SIG-M5 treated with dmso at 0.1 percent for 504 hours (cell line): ENCODE data around the gene HLX.

Source experiments
- DNase-seq: peaks from one replicate; lab custom pipeline; 2025; ENCODE audit not compliant: unreplicated experiment; lab: John Stamatoyannopoulos, UW

Gene HLX

DNA sequence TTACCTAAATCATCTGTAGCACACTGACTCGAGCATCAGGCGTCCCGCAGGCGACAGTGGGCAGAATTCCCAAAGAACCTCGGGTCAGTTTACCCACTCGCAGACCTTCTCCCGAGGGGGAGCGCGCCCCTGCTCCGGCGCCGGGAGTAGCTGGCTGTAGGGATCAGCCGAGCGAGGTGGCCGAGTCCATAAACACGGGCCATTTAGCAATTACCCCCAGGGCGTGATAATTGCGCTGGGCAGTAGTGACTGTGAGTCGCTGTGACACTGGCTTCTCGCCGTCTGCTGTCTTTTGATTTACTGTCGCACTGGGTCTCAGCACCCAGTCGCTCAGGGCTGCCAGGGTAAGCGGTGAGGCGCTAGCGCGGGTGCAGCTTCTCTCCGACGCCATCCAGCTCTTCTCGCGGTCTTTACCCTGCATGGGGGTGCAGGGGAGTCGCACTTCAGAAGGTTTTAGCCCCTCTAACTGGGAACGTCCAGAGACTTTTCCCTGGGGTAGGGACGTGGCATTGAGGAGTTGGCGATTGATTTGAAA lies 16.2 kb downstream of the HLX start:
- no peak for DNase-seq

DNA sequence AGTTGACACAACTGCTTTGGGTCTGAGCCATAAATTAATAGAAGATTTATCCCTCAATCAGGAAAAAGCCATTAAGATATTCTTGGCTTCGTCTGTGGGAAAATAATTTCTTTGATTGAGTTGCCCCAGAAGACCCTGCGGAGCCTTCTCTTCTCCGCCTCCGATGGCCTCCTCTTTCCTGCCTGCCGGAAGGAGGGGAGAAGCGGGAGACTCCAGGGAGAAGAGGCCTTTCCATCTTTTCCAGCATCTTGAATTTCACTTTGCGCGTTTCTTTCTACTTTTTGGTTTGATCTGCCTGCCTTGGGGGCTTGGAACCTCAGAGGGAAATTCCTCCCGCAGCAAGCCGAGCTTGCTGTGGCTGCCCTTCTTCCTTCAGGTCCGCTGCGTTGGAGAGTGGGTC lies 16.8 kb downstream of the HLX start:
- DNase-seq: no peak

DNA sequence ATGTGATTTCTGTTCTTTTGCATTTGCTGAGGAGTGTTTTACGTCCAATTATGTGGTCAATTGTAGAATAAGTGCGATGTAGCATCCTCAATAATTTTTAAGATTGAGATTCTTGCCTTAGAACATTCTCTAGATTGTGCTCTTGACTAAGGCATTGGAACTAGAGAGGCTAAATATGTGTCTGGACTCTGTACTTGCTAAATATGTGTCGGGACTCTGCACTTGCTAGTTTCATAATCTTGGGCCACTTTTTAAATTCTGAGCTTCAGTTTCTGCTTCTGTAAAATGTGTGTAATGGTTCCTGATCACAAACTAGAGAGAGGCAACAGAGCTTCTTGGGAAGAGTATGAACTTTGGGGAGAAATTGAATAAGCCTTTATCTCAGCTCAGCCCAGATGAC lies 21.6 kb downstream of the HLX start:
- DNase-seq: no peak

DNA sequence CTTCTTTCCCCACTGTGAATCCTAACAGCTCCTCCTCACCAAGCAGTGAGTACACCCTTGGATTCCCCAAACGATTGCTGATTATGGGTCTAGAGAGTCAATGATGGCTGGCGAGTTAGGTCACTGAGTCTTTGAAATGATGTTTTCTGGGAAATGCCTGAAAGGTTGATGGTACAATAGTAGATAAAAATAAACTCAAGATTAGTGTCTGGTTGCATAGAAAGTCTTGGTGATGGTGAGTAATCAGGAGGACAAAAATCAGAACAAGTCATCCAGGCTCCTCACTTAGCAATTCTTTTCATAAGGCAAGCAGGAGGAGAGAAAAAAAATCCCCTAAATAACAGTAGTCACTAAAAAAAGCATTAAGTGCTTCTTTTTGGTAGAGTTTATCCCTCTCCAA lies 22.6 kb downstream of the HLX start:
- DNase-seq: no peak

DNA sequence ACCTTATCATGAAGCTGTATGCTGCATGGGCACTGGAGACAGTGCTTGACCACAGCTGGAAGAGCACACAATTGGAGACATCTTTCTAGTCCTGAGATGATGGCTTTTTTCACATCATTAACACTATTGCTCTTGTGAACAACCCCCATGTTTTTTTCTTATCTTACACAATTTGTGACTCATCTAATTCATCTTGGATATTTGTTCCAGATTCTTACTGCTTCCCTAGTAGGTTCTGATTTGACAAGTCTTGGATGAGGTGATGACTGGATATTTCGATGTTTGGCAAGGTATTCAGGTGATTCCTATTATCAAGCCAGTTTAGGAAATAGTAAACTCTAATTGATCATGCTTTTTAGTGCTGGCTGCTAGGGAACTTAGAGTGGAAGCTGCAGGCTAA lies 23.7 kb downstream of the HLX start:
- no peak for DNase-seq

DNA sequence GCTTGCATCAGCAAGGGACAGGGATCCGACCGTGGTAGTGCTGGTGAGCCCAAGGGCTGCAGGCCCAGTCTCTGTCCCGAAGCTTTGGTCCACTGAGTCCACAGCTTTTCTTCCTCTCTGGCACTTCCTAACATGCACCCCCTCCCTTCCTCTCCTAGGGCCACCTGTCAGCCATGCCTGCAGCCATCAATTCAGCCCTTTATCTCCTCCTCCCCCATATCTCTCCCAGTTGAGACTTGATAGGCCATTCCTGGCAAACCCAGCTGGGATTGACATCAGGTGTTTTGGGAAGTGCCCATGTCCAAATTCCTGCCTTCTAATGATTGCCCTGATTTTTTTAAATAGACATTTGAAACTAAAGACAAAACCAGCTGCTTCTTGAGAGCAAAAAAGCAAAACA lies 25.6 kb downstream of the HLX start:
- no peak for DNase-seq

DNA sequence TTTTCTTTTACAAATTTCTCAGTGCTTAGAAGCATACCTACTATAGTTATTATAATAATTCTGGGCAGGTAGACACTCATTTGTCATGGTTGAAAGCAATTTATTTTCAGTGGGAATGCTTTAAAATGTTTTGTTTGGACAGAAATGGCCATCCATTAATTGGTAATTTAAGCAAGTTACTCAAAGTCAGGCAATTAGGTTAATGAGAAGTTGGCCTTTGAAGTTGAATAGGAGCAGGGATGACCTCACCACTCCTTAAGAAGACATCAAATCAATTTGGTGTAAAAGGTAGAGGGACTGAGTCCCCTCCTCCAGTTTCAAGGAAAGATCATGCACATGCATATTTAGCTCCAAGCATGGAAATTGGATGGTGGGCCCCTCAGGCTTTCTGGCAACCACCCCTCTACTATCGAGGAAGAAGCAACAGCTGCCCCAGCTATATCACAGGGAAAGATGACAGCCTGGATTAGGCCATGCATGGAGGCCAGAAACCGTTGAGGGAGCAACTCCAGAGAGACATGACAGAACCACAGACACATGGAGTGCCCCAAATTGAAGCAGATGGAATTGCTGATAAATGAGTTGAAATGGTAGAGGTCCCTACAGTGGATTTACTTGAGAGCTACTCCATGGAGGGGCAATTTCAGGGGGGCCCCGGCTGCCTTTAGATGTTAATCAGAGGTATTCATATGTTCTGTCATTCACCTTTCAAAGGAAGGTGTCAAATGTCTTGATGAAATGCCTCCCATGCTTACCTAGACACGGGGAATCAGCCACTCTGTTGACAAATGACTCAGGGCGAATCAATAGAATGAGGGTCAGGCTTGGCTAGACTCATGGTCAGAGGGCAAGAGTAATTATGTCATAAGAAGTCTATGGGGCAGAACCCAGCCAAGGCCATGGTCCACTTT lies 26.7 kb downstream of the HLX start:
- no peak for DNase-seq

DNA sequence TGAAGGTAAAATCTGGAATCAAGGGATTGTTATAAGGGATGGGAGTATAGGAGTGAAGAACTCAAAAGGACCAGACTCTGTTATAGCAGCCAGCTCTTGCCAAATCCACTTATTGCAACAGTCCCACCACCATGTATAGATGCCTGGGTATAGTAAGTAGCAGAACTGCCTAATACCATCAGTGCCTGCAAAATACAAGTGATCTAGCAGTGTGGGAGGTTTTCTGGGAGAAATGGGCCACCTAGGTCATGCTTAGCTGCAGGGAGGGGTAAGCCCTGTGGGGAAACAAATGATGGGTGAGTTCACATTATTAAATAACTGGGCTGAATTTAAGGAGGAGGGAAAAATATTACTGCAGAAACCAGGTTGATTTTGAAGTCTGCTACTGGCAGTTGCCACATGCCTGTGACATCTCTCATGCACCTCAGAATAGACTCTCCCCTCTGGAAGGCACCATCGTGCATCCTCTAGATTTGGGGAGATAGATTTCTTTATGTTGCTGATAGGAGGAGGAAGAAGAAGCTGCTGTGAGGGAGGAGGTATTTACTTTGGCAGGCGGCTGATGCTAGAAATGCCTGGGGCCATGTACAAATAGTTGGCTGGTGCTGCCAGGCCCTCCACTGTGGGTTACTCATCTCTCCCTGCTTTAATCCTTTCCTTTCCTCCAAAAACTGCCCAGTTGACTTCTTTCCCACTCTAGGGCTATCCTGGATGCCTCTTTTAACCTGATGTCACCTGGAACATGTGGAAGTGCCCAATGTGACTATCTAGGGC lies 27.5 kb downstream of the HLX start:
- peak; percentile 44 for DNase-seq

DNA sequence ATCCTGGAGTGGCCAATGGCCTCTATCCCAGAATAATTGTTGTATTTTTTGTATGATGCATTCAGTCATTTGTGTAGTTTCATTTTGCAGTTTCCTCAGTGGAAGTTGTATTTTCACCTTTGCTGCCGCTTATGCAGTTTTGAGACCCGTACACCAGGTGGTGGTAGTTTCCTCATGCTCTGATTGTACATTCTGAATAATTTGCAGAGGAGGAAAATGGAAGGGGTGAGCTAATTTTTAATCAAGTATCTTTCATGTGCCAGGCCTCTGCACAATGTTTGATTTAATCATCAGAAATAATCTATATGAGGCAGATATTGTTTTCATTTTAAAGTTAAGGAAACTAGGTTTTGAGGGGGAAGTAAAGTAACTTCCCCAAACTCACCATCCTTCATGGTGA lies 29.5 kb downstream of the HLX start:
- peak; percentile 22 for DNase-seq

DNA sequence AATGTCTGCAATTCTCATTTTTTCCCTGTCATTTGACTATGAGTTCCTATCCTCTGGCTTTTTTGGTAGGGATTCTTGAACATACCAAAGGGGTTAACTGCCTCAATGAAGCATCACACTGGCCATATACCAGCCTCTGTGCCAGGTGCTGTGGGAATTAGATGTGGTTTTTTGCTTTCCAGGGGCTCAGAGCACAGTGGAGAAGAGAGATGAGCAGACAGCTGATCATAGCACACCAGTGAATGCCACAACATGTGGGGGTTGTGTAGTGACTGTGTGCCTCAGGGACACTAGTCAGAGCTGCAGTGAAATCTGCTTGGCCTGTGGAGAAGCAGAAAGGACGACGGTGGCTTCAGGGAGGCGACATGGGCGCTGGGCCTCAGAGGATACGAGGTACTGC lies 30.8 kb downstream of the HLX start:
- no peak for DNase-seq

DNA sequence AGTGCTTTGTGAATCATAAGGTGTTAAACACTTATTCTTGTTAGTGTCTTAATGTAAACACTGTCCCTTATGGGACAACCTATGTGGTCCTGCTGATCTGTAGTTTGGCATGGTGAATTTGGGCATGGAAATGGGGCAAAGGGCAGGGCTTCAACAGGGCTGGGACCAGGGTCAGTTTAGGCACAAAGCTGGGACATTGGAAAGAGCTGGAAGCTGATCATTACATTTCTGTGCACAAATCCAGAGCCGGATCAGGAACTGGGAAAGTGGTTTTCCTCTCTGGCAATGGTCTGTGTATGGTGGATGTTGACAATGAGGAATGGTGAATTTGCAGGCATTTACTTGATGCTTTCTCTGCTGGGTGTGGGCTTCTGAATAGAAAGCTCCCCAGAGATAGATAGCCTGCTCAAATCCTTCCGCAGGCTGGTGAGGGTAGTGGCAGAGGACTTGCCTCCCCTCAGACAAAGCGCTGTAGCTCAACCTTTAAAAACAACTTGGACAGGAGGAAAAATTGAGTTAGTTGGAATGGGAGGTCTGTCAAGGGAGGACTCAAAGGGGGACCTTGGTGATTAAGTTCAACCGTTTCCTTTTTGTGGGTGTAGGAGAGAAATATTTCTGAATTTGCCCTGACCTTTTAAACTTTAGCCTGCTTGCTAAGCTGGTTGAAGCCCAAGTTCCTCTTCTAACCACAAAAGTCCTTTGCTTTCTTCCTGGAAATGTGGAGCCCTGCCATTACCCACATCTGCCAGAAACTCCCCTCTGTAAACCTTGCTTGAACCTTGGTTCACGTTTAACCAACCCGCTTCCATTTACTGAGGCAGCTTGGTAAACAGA lies 35.3 kb downstream of the HLX start:
- peak; percentile 93 for DNase-seq

DNA sequence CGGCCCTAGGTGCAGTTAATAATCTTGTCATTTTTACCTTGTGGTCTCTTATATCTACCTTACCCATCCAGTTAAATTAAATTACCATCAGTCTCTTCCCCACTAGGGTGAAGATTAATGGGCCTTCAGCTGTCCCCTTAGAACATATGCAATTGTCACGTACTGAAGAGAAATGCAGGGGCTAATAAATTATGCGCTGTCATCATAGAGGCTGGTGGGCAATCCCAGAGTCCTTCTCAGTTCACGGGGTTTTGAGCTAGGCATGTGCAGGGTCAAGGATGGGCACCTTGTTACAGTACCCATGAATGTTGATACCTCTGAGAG lies 35.8 kb downstream of the HLX start:
- no peak for DNase-seq

DNA sequence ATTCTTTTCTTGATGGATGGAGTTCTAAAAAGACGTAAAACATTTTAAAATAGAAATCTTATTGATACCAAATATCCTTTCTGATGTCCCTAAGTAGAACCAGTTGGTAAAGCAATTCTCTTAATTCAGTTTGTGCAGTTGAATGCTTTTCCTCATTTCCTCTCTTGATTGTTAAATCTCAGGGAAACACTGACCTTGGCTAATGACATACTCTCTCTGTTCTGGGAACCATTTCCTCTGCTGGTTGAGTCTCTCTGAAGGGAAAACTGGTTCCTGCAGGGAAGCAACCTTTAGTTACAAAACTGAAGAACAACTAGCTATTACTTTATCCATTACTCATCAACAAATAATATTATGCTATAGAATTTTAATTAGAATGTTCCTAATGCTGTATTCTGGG lies 36.7 kb downstream of the HLX start:
- no peak for DNase-seq

DNA sequence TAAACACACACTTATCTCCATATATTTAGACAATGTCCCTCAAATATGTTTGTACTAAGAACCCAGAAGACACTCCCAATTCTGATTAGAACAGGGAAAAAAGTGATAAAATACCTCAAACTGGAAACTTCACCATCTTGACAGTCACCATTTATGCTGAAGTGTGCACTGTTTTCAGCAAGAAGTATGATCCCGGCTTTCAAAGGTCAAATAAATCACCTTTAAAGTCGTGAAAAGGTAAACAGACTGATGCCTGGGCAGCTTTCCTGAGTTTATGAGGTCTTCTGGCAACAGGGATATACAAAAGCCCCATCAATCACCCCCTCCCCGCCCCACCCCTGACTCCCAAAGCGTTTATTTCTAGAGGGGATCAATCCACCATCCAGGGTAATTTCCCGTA lies 37.9 kb downstream of the HLX start:
- DNase-seq: no peak

DNA sequence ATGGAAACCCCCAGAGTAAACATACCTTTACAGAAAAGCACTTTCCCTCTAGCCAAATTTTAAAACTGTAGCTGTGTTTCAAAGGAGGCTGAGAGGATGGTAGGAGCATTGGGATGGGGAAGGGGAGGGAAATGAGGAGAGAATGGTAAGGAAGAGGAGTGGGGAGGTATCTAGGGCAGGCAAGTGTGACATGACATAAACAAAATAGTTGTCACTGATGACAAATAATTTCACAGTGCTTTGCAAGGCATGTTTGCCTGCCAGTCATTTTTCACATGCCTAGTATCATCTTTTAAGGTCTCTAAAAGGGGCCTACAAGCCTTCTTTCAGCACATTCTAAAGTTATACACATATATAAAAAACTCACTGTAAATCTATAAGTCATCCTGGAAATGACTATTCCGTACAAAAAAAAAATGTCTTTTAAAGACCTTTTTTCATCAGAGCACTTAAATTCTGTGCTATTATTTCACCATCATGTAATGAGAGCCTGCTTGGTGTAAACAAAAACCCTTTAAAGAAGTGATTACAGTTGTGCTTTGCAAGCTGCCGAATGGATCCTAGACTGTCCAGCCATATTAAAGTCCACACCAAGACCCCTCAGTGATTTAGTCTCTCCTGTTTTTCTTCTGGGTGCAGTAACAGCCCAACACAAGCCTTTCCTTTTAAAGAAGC lies 38.4 kb downstream of the HLX start:
- no peak for DNase-seq

DNA sequence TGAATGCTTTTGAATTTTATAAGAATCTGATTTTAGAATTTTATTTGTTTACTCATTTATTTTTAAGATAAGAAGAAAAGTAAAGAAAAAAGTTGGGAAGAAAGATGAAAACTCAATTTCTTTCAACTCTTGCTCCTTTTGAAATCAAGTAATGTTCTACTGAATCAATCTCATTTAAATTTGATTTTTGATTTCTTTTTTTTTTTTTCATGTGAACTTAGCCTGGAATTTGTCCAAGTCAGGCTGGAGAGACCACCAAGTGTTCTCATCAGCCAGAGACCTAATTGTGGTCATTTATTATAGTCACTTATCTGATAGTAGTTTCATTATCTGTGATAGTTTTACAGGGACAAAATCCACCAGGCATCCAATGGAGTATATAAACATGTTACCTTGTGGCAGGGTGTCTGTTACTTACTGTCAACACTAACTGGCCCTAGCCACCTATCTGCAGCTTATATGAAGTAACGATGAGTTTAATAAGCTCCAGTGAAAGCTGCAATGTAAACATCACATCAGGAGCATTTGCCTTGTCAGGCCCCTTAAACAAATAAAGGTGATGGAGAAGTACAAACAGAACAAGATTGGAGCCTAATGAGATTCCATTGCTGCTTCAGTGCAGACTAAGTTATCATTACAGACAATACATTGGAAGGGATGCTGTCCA lies 39.2 kb downstream of the HLX start:
- no peak for DNase-seq

DNA sequence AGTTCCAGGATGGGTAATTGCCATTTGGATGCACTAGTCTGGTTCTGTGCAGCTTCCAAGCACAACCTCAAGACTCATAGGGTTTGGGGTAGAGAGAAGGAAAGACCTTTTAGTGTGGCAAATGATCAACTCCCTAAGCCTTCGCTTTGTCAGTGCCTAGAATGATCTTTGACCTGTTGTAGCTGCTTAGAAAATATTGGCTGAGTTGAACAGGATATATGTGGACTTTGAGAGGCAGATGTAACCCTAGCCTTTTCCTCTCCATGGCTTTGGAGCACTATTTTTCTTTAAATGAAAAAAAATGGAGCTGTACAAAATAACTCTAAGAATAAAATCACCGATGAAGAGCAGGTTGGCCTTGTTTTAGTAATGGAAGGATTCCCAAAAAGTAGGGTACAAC lies 41.7 kb downstream of the HLX start:
- no peak for DNase-seq

DNA sequence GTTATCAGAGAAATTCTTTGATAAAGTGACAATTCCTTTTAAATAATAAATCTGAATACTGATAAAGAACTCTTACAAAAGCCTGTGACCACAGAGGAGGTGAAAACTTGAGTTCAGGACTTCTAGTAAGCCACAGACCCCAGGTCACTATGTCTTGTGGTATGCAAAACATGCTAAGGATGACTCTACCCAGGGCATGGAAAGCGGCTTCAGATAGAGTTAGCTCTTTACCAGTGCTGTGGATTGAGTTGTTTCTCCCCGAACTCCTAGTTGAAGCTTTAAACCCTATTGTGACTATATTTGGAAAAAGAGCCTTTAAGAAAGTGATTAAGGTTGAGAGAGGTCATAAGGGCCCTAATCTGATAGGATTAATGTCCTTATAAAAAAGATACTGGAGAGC lies 42.3 kb downstream of the HLX start:
- DNase-seq: no peak

DNA sequence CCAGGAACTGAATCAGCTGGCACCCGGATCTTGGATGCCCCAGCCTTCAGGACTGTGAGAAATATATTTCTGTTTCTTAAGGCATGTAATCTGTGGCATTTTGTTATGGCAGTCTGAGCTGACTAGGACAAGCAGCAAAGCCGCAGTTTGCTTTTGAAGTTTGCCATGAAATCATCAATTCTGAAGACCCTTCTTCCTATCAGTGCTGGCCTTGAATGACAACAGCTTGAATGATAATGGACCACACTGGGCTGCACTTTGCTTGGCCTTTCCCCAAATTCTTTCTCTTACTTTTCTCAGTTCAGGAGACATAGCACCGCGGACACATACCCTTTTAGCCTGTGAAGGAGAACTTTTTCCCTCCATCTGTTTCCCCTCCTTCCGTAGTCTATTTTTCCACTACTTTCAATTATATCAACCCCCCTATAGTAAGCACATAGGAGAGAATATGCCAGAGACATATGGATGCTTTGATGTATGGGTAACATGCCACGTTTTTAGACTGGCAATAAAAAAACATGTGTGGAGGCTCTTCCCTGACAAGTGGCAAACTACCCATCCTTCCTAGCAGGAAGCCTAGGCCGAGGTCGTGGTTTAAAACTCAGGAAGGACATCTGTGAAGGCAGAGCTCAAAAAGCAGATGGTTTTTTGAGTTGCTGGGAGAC lies 42.9 kb downstream of the HLX start:
- no peak for DNase-seq

DNA sequence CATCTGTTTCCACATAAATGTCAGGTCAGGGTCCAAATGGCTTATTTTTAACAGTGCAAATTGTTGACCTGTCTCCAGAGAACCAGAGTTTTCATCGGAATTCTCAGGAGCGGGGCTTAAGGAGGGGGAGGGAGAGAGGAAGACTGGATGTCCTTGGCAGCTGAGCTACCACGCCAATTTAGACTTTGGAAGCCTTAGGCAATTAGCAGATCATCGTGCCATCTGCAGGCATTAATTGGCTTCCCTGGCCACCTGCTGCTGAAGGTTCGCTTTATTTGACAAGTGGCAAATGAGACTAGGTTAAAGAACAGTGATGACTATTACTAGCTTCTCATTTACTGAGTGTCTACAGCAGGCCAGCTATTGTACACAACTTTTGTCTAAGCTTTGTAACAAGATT lies 43.7 kb downstream of the HLX start:
- no peak for DNase-seq
